Activated CD8-positive, alpha-beta memory T cell treated with anti-CD3 and anti-CD28 coated beads for 1 hour (primary cell): Measurements from ENCODE around the gene IQCH.
"Not testable (repeated sequence)": the region's sequence is repeated elsewhere in the genome, so short reads cannot be mapped to it uniquely, and the experiment has no call there.

Experiments used
- DNase-seq, 2 donors: peaks; one replicate each; pipeline ENCODE4 v3.0.0-alpha.2; 2020; ENCODE audit warnings: low read depth in 1 of 2; ENCODE audit errors: extremely low read depth in 1 of 2

Gene IQCH

GRCh38 chr15:67244971-67245478 lies 9.6 kb upstream of the IQCH start:
- no peak for DNase-seq

GRCh38 chr15:67246606-67247005 lies 8.0 kb upstream of the IQCH start:
- DNase-seq = not testable (repeated sequence)

GRCh38 chr15:67248011-67248505 lies 6.5 kb upstream of the IQCH start:
- no peak for DNase-seq

GRCh38 chr15:67249830-67250229 lies 4.8 kb upstream of the IQCH start:
- DNase-seq = no peak

GRCh38 chr15:67251318-67251717 lies 3.3 kb upstream of the IQCH start:
- DNase-seq = no peak

GRCh38 chr15:67253101-67253500 lies 1.5 kb upstream of the IQCH start:
- no peak for DNase-seq

- no peak for DNase-seq
Measured at GRCh38 chr15:67253549-67254237, 893 bp upstream of the IQCH start.

GRCh38 chr15:67256051-67256450 lies 1.5 kb downstream of the IQCH start:
- no peak for DNase-seq

GRCh38 chr15:67258412-67258811 lies 3.8 kb downstream of the IQCH start:
- not testable (repeated sequence) for DNase-seq

GRCh38 chr15:67259379-67259778 lies 4.8 kb downstream of the IQCH start:
- no peak for DNase-seq

- no peak for DNase-seq
Measured at GRCh38 chr15:67259806-67260205, 5.2 kb downstream of the IQCH start.

GRCh38 chr15:67266870-67267269 lies 12.3 kb downstream of the IQCH start:
- DNase-seq = no peak

GRCh38 chr15:67267440-67267839 lies 12.9 kb downstream of the IQCH start:
- DNase-seq = no peak

- DNase-seq = no peak
Measured at GRCh38 chr15:67267951-67268941, 13.7 kb downstream of the IQCH start.

GRCh38 chr15:67274236-67274635 lies 19.6 kb downstream of the IQCH start:
- no peak for DNase-seq

- DNase-seq = no peak
Measured at GRCh38 chr15:67276666-67277065, 22.1 kb downstream of the IQCH start.

- no peak for DNase-seq
Measured at GRCh38 chr15:67280217-67280616, 25.6 kb downstream of the IQCH start.

GRCh38 chr15:67281714-67282113 lies 27.1 kb downstream of the IQCH start:
- no peak for DNase-seq

GRCh38 chr15:67285625-67286024 lies 31.0 kb downstream of the IQCH start:
- DNase-seq = not testable (repeated sequence)

- DNase-seq = not testable (repeated sequence)
Measured at GRCh38 chr15:67286400-67286799, 31.8 kb downstream of the IQCH start.

- no peak for DNase-seq
Measured at GRCh38 chr15:67290319-67290718, 35.7 kb downstream of the IQCH start.

GRCh38 chr15:67296188-67296587 lies 41.6 kb downstream of the IQCH start:
- DNase-seq = no peak
